ENCODE measurements around the gene PCSK1.

The PCSK1 gene

GRCh38 chr5:96433066-96433447, at the start of gene PCSK1:
Gene PCSK1, minus strand, starts transcription at chr5:96433248. Its CDS starts 206 bp downstream, at chr5:96433042.
- no peak for DNase-seq (ENCODE audit: low read depth)

GRCh38 chr5:96481867-96482266, 48.8 kb upstream of the PCSK1 start:
- no peak for DNase-seq (ENCODE audit: low read depth)

- no peak for DNase-seq (ENCODE audit: low read depth)
Measured at GRCh38 chr5:96481009-96481786, 48.1 kb upstream of the PCSK1 start.

- no peak for DNase-seq (ENCODE audit: low read depth)
Measured at GRCh38 chr5:96478983-96479382, 45.9 kb upstream of the PCSK1 start.

- DNase-seq (ENCODE audit: low read depth), result no peak
Measured at GRCh38 chr5:96476654-96477053, 43.6 kb upstream of the PCSK1 start.

GRCh38 chr5:96474073-96474472, 41.0 kb upstream of the PCSK1 start:
- no peak for DNase-seq (ENCODE audit: low read depth)

GRCh38 chr5:96473155-96473554, 40.1 kb upstream of the PCSK1 start:
- DNase-seq (ENCODE audit: low read depth), result no peak

GRCh38 chr5:96470785-96471184, 37.7 kb upstream of the PCSK1 start:
- DNase-seq (ENCODE audit: low read depth), result no peak

GRCh38 chr5:96468956-96469355, 35.9 kb upstream of the PCSK1 start:
- no peak for DNase-seq (ENCODE audit: low read depth)

GRCh38 chr5:96463091-96463490, 30.0 kb upstream of the PCSK1 start:
- DNase-seq (ENCODE audit: low read depth), result no peak

GRCh38 chr5:96459313-96460121, 26.5 kb upstream of the PCSK1 start:
- no peak for DNase-seq (ENCODE audit: low read depth)

- DNase-seq (ENCODE audit: low read depth), result no peak
Measured at GRCh38 chr5:96458176-96458575, 25.1 kb upstream of the PCSK1 start.

- DNase-seq (ENCODE audit: low read depth), result no peak
Measured at GRCh38 chr5:96455789-96456188, 22.7 kb upstream of the PCSK1 start.

GRCh38 chr5:96453394-96453793, 20.3 kb upstream of the PCSK1 start:
- no peak for DNase-seq (ENCODE audit: low read depth)

GRCh38 chr5:96447949-96448348, 14.9 kb upstream of the PCSK1 start:
- DNase-seq (ENCODE audit: low read depth), result no peak

GRCh38 chr5:96440185-96440538, 7.1 kb upstream of the PCSK1 start:
- no peak for DNase-seq (ENCODE audit: low read depth)

- DNase-seq (ENCODE audit: low read depth), result no peak
Measured at GRCh38 chr5:96439477-96440184, 6.6 kb upstream of the PCSK1 start.

- peak; percentile 15 for DNase-seq (ENCODE audit: low read depth)
Measured at GRCh38 chr5:96434201-96434645, 1.2 kb upstream of the PCSK1 start.

- no peak for DNase-seq (ENCODE audit: low read depth)
Measured at GRCh38 chr5:96432216-96433065, 607 bp downstream of the PCSK1 start.

- no peak for DNase-seq (ENCODE audit: low read depth)
Measured at GRCh38 chr5:96431376-96432187, 1.5 kb downstream of the PCSK1 start.

- DNase-seq (ENCODE audit: low read depth), result no peak
Measured at GRCh38 chr5:96427824-96428223, 5.2 kb downstream of the PCSK1 start.
